Bronchial epithelial cell (primary cell): ENCODE measurements around the gene CLDND1. TPM values are rescaled to one million over a fixed set of nuclear protein-coding genes. Genes with fewer than 3 reads are reported as not detected.
"Not testable (repeated sequence)": the region's sequence is repeated elsewhere in the genome, so short reads cannot be mapped to it uniquely, and the experiment has no call there.

Source experiments
- DNase-seq: peaks from one replicate; pipeline ENCODE4 v3.0.0-alpha.2; 2010; ENCODE audit warnings: low read depth
- FAIRE-seq: peaks from 2 replicates; lab custom pipeline; 2011; peaks lifted over from hg19 to GRCh38; lab: Jason Lieb, UNC
- H3K27me3 ChIP-seq: 2 replicates; pipeline ENCODE4 v1.5.1; 2011; ENCODE audit warnings: low read length; ENCODE audit not compliant: control insufficient read depth, insufficient read depth
- H3K36me3 ChIP-seq: 2 replicates; pipeline ENCODE4 v1.5.1; 2011; ENCODE audit warnings: low read length; ENCODE audit not compliant: control insufficient read depth, insufficient read depth
- H3K4me3 ChIP-seq: 2 replicates; pipeline ENCODE4 v1.5.1; 2011; ENCODE audit warnings: mild to moderate bottlenecking, low read depth, low read length, control low read depth
- CTCF ChIP-seq: IDR thresholded peaks from 2 replicates; pipeline ENCODE4 v1.5.1; 2011; ENCODE audit warnings: mild to moderate bottlenecking, moderate library complexity, low read length, control low read depth, inconsistent platforms; ENCODE audit not compliant: insufficient read depth, severe bottlenecking
- total RNA-seq: library from RNA; depleted of rRNA; stranded (reverse); fragments of >200 nt; gene quantifications from 2 replicates; pipeline ENCODE4 v1.2.1, GENCODE V29; 2014

The CLDND1 gene
- total RNA-seq, 1 donor from 2014 or later = 216 TPM

GRCh38 chr3:98564282-98565005 lies 41.7 kb upstream of the CLDND1 start:
- TF ChIP-seq CTCF = no peak
- FAIRE-seq (no peak), DNase-seq (no peak)
- Histone ChIP-seq H3K36me3 (no peaks in the 10 kb centered on the region), H3K27me3 (no peaks in the 10 kb centered on the region), H3K4me3 (no peak overlapping the region)

GRCh38 chr3:98563661-98564281 lies 41.1 kb upstream of the CLDND1 start:
- FAIRE-seq (no peak), DNase-seq (peak; percentile 89)
- H3K27me3 ChIP-seq = no peaks in the 10 kb centered on the region
- no peaks in the 10 kb centered on the region for H3K36me3 ChIP-seq
- no peak overlapping the region for H3K4me3 ChIP-seq
- TF ChIP-seq CTCF = no peak

GRCh38 chr3:98561727-98562521 lies 39.2 kb upstream of the CLDND1 start:
- no peak for TF ChIP-seq CTCF
- FAIRE-seq (no peak), DNase-seq (peak; percentile 56)
- no peaks in the 10 kb centered on the region for H3K27me3 ChIP-seq
- H3K36me3 ChIP-seq = no peaks in the 10 kb centered on the region
- no peak overlapping the region for H3K4me3 ChIP-seq

- FAIRE-seq = no peak
- TF ChIP-seq CTCF = no peak
- H3K4me3 ChIP-seq = no peak overlapping the region
- H3K36me3 ChIP-seq = no peaks in the 10 kb centered on the region
- DNase-seq = no peak
- no peaks in the 10 kb centered on the region for H3K27me3 ChIP-seq
Measured at GRCh38 chr3:98560911-98561310, 38.2 kb upstream of the CLDND1 start.

- H3K36me3 ChIP-seq, FAIRE-seq, DNase-seq, H3K27me3 ChIP-seq, H3K4me3 ChIP-seq: not testable (repeated sequence)
Measured at GRCh38 chr3:98559769-98560168, 37.1 kb upstream of the CLDND1 start.
